OCI-LY1 (cell line): ENCODE results near the gene MZB1.

Source experiments
- H2AFZ ChIP-seq: fragments of 200-600 bp; sonication (generic), shearing (Covaris generic); 2 replicates; pipeline ENCODE4 v1.6.0; 2014; ENCODE audit warnings: antibody characterized with exemption, mild to moderate bottlenecking, low read length
- H3F3A ChIP-seq: fragments of 200-600 bp; sonication (generic), shearing (Covaris generic); 2 replicates; pipeline ENCODE4 v1.6.0; 2014; ENCODE audit warnings: mild to moderate bottlenecking, antibody characterized with exemption, low read length, moderate library complexity; ENCODE audit not compliant: insufficient read depth
- H3K27ac ChIP-seq: fragments of 200-600 bp; sonication (generic); 2 replicates; pipeline ENCODE4 v1.5.1; 2014; ENCODE audit warnings: low read length, mixed run types, mild to moderate bottlenecking, low read depth; ENCODE audit not compliant: poor library complexity, severe bottlenecking
- H3K27me3 ChIP-seq: fragments of 200-600 bp; sonication (generic); 2 replicates; pipeline ENCODE4 v1.6.0; 2014; ENCODE audit warnings: antibody characterized with exemption, mild to moderate bottlenecking, low read length, moderate library complexity; ENCODE audit not compliant: insufficient read depth
- H3K36me3 ChIP-seq: fragments of 200-600 bp; sonication (generic); 2 replicates; pipeline ENCODE4 v1.6.1; 2014; ENCODE audit warnings: mild to moderate bottlenecking, antibody characterized with exemption, low read length, moderate library complexity, mixed read lengths; ENCODE audit not compliant: insufficient read depth
- H3K4me1 ChIP-seq: fragments of 200-600 bp; sonication (generic); 2 replicates; pipeline ENCODE4 v1.5.1; 2014; ENCODE audit warnings: mild to moderate bottlenecking, low read length, moderate library complexity; ENCODE audit not compliant: insufficient read depth, severe bottlenecking
- H3K4me2 ChIP-seq: fragments of 200-600 bp; sonication (generic), shearing (Covaris generic); 2 replicates; pipeline ENCODE4 v1.6.1; 2014; ENCODE audit warnings: low read length
- H3K4me3 ChIP-seq: fragments of 200-600 bp; sonication (generic); 2 replicates; pipeline ENCODE4 v1.5.1; 2014; ENCODE audit warnings: low read length, low read depth, mild to moderate bottlenecking, mixed read lengths; ENCODE audit not compliant: poor library complexity, severe bottlenecking
- H3K79me2 ChIP-seq: fragments of 200-600 bp; shearing (Covaris generic); 2 replicates; pipeline ENCODE4 v1.6.1; 2016; ENCODE audit warnings: mixed run types, low read length, mixed read lengths; ENCODE audit not compliant: insufficient read depth
- H3K9ac ChIP-seq: fragments of 200-600 bp; sonication (generic), shearing (Covaris generic); 2 replicates; pipeline ENCODE4 v1.6.1; 2014; ENCODE audit warnings: mild to moderate bottlenecking, low read length, mixed read lengths
- H3K9me2 ChIP-seq: fragments of 200-600 bp; sonication (generic), shearing (Covaris generic); 2 replicates; pipeline ENCODE4 v1.6.1; 2014; ENCODE audit warnings: low read depth, mild to moderate bottlenecking, low read length, mixed read lengths
- H3K9me3 ChIP-seq: fragments of 200-600 bp; shearing (Covaris generic); 2 replicates; pipeline ENCODE4 v1.6.1; 2014; ENCODE audit warnings: low read length, mixed read lengths
- H4K20me1 ChIP-seq: fragments of 200-600 bp; sonication (generic), shearing (Covaris generic); 2 replicates; pipeline ENCODE4 v1.6.0; 2016; ENCODE audit warnings: mild to moderate bottlenecking, low read length; ENCODE audit not compliant: insufficient read depth
- CTCF ChIP-seq: fragments of 200-600 bp; sonication (generic), shearing (Covaris generic); IDR thresholded peaks from 2 replicates; pipeline ENCODE4 v1.5.1; 2017; ENCODE audit warnings: mild to moderate bottlenecking, antibody characterized with exemption, low read length, moderate library complexity, mixed read lengths
- EZH2 ChIP-seq: fragments of 200-600 bp; sonication (generic), shearing (Covaris generic); IDR thresholded peaks from 2 replicates; pipeline ENCODE4 v1.8.0; 2017; ENCODE audit warnings: borderline replicate concordance, mixed run types, mild to moderate bottlenecking, antibody characterized with exemption, low read length, moderate library complexity, mixed read lengths

The MZB1 gene

GRCh38 chr5:139414581-139415130, 24.9 kb upstream of the MZB1 start:
- Histone ChIP-seq H3K79me2 (no peaks in the 10 kb centered on the region), H3K9me3 (no peaks in the 10 kb centered on the region), H3K9ac (no peak overlapping the region), H3K9me2 (no peaks in the 10 kb centered on the region), H4K20me1 (no peaks in the 10 kb centered on the region), H3K4me2 (no peak overlapping the region), H3K36me3 (no peaks in the 10 kb centered on the region), H3K4me1 (no peaks in the 10 kb centered on the region), H3F3A (no peaks in the 10 kb centered on the region), H2AFZ (no peak overlapping the region), H3K4me3 (no peak overlapping the region), H3K27me3 (no peaks in the 10 kb centered on the region), H3K27ac (no peak overlapping the region)
- no peak for TF ChIP-seq EZH2
- no peak for TF ChIP-seq CTCF

GRCh38 chr5:139413963-139414362, 24.2 kb upstream of the MZB1 start:
- no peak overlapping the region for H2AFZ ChIP-seq
- H3K27ac ChIP-seq = no peak overlapping the region
- no peaks in the 10 kb centered on the region for H3K9me3 ChIP-seq
- TF ChIP-seq EZH2 = no peak
- TF ChIP-seq CTCF = no peak
- no peak overlapping the region for H3K4me3 ChIP-seq
- no peak overlapping the region for H3K9ac ChIP-seq
- no peaks in the 10 kb centered on the region for H3F3A ChIP-seq
- no peaks in the 10 kb centered on the region for H4K20me1 ChIP-seq
- H3K36me3 ChIP-seq = no peaks in the 10 kb centered on the region
- no peaks in the 10 kb centered on the region for H3K79me2 ChIP-seq
- H3K4me2 ChIP-seq = no peak overlapping the region
- no peaks in the 10 kb centered on the region for H3K9me2 ChIP-seq
- no peaks in the 10 kb centered on the region for H3K4me1 ChIP-seq
- H3K27me3 ChIP-seq = no peaks in the 10 kb centered on the region

DNA sequence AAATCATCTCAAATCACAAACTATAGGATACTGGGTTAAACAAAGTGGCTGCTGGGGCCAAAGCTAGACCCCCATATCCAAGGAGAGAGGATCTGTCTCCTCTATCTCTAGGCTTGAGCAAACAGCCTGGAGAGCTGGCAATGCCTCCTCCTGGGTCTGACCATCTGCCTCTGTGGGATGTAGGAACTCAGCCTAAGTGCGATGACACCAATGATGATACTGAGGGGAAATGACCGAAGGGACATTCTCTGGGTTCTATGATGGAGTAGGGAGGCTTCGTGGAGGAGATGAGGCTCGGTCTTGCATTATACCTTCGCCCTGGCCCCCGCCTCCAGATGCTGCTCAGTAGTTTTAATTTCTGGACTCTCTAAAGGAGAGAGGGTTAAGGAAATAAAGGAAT, 23.4 kb upstream of the MZB1 start:
- Histone ChIP-seq H3K9ac (no peak overlapping the region), H3K4me3 (no peak overlapping the region), H3K4me2 (no peak overlapping the region), H4K20me1 (no peaks in the 10 kb centered on the region), H3K36me3 (no peaks in the 10 kb centered on the region), H3K4me1 (peaks cover 6% of the 10 kb centered on the region), H3F3A (no peaks in the 10 kb centered on the region), H3K9me3 (no peaks in the 10 kb centered on the region), H2AFZ (no peak overlapping the region), H3K9me2 (no peaks in the 10 kb centered on the region), H3K27me3 (no peaks in the 10 kb centered on the region), H3K27ac (no peak overlapping the region), H3K79me2 (no peaks in the 10 kb centered on the region)
- TF ChIP-seq CTCF = no peak
- no peak for TF ChIP-seq EZH2
